Activated T-cell treated with anti-CD3 and anti-CD28 coated beads for 48 hours (primary cell): ENCODE results near the gene PRKAG2.
"Not testable (repeated sequence)": the region's sequence is repeated elsewhere in the genome, so short reads cannot be mapped to it uniquely, and the experiment has no call there.

Source experiments
- DNase-seq: peaks from one replicate; pipeline ENCODE4 v3.0.0-alpha.2; 2020; ENCODE audit warnings: low read depth

PRKAG2 gene

DNA sequence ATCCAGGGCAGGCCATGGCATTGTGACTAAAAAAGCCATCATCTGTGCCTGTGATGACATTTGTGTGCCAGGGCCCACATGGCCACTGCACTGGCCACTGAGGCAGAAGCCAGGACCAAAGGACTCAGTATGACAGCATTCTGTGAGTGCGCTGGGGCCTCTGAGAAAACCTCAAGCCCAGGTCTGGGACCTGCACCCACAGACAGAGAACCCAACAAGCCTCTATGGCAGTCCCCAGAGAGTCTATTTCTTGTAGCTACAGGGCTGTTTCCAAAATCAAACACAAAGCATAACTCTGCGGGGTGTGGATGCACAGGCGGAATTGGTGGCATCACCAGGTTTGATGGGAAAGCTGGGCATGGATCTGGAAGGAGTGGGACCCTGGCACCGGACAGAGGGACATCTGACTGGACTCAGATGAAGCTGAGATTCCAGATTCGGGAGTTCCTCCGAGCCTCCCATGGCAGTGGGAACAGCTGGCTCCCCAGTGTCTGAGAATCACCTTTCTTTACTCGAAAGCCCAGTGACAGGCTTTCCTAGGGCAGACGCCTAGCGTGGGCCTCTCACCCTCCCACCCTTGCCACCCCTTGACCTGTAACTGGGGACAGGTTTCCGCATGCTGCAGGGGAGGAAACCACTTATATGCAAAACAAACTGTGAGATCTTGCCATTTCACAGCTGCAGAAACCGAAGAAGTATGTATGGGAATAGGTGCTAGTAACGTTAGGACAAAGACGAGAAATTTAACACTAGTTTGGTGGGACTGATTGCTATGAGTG is 286.7 kb downstream of the PRKAG2 start:
- DNase-seq = no peak

DNA sequence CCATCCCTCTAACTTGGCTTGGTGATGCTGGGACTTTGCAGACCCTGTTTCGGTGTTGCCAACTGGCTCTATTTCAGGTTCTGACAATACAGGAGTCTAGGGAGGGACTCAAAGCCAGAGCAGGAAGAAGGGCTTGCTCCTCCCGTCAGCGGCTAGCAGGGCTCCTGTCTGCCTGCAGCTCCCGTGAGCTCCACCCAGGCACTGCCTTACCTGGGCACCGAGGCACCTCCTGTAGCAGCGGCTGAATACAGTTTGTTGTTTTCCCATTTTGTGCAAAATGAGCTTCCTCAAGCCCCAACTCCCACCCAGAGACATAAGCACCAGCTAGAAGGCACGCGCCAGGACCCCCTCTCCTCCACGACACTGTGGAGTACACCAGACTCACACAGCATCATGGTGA is 287.9 kb downstream of the PRKAG2 start:
- no peak for DNase-seq

DNA sequence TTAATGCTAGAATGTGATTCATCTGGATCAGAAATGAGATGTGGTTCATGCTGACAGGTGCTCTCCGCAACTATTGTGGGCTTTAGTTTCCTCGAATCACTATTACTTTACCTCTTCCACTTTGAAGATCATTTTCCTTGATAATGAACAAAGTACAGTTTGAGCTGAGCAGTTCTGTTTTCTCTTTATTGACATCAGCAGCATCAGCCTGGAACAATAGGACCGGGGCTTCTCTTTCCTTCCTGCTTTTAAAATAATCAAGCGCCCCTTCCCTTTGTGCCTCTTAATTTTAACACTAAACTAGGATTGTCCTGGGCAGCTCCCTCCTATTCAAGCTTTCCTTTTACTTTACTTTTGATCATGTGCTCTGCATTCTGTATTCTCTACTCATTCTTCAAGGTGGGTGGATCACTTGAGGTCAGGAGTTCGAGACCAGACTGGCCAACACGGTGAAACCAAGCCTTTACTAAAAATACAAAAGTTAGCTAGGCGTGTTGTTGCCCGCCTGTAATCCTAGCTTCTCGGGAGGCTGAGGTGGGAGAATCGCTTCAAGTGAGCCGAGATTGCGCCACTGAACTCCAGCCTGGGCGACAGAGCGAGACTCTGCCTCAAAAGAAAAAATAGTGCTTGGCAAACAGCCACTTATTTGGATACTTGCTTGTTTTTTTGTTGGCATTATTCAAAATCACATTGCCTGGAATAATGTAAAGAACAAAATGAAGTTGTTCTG is 290.2 kb downstream of the PRKAG2 start:
- no peak for DNase-seq

DNA sequence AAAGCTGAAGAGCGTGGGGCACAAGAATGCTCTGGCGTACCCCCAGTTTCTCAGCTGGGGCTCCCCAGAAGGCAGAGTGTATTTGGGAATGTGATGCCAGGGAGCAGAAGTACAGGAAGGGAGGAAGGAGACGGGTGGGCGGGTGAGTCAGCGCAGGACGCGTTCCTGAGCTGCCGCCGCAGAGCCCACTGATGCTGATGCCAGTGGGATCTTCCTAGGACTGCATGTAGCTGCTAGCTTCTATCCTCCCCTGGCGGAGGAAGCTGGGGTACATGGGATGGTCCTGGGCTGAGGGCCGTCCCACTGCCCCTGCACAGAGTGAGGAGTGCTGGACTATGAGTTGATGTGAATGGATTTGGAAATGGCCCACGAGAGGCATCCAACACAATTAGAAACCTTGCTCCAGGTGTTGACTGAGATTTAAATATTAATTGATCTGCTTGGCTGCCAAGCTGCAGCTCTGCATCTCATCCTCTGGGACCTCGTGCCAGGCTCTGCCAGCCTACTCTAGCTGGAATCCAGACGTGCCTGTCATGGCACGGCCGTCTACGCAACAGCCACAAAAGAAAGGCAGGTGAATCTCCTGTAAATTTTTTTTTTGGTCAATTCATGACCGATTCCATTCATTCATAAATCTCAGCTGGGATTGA is 291.0 kb downstream of the PRKAG2 start:
- no peak for DNase-seq

DNA sequence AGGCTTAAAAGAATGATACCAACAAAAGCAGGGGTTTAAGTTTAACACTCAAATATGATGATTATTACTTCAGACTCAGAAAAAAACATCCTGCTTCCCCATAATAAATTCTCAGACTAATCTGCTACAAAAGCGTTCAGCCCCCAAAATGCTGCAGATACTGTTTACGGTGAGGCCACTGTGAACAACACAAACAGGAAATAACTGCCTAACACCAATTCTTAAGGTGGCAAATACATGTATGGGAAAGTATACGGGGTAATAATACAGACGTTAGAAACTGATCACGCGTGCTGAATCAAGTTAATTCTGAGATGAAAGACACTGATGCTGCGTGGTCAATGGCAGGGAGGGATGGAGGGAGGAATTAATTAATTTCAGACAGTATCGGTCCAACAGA is 295.2 kb downstream of the PRKAG2 start:
- no peak for DNase-seq

DNA sequence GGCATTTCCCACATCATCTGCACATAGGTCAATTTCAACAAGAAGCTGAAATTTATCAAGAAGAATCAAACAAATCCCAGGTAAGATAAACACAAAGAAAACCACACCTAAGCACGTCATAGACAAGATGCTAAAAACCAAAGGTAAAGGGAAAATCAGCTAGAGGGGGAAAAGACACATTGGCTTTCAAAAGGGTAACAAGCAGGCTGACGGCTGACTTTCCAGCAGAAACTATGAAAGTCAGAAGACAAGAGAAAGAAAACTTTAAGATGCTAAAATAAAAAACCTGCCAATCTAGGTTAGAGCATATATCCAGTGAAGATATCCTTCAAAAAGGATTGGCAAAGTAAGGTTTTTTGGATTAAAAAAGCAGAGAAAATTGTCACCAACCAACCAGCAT is 297.3 kb downstream of the PRKAG2 start:
- DNase-seq = no peak

DNA sequence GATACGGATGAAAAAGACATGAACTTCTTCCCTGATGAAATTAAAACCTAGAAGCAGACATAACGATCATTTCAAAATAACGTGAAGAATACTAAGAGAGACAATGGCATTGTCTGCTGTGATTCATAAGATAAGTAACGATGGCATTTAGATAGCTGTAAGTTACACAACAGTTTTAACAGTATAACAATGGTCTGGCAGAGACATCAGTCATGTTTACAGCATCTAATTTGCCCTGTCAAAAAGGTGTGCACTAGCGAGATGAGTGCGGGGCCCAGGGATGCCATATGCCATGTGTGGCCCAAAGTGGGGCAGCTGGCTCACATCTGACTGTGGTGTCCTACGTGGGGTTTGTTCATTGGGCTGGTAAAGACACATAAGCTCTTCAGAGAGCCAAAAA is 301.5 kb downstream of the PRKAG2 start:
- no peak for DNase-seq

DNA sequence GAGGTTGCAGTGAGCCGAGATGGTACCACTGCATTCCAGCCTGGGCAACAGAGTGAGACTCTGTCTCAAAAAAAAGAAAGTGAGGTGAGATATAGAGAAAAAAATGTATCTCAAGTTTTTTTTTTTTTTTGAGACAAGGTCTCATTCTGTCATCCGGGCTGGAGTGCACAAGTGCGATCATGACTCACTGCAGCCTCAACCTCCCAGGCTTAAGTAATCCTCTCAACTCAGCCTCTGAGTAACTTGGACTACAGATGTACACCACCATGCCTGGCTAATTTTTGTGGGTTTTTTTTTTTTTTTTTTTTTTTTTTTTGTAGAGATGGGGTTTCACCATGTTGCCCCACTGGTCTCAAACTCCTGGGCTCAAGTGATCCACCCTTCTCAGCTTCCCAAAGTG is 303.9 kb downstream of the PRKAG2 start:
- not testable (repeated sequence) for DNase-seq

DNA sequence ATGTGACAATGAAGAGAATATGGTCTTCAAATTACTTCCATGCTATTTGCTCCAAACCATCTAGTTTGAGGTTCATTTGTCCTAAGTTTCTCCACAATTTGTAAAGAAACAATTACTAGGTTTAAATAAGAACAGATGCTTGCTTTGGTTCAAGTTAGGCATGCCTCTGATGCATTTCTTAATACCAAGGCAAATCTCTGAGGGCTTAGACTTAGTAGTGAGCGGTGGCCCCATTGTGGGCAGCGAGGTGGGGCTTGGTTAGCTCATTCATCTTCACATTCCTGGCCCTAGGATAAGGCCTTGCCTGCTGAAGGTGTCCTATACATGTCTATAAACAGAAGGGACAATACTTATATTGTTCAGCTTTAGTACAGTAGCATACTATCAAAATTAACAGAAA is 304.8 kb downstream of the PRKAG2 start:
- no peak for DNase-seq

DNA sequence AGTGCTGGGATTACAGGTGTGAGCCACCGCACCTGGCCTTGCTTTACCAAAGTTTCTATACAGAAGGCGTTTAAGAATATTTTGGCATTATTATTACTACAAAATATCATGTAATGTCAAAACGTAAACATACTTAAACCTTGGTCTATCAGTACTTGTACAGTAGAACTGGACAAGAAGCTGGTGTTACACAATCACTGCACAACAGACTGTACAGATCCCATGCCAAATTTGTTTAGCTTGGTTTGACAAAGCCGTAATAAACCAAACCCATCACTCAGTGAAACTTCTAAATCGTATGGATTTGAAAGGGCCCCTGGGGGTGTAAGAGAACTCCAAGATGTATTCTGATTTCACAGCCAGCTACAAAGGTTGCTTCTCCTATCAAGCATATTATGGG is 305.4 kb downstream of the PRKAG2 start:
- DNase-seq = no peak

DNA sequence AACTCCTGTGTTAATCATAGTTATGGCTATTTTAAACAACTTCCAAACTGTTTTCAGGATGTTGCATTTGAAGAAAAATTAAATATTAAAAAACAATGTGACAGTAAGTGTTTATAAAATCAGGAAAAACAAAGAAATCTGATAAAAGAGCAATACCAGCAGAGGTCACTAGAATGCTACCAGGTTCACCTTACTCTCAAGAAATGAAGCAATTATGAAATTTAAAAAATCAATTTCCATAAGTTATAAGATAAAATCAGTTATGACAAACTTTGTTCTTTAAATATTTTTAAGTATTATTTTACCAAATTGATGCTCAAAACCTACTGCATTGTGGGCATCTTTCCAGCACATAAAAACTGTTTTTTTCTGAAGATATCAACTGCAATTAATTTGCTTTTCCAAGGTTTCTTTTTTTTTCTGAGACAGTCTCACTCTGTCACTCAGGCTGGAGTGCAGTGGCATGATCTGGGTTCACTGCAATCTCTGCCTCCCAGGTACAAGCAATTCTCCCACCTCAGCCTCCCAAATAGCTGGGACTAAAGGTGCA is 306.5 kb downstream of the PRKAG2 start:
- DNase-seq = no peak

DNA sequence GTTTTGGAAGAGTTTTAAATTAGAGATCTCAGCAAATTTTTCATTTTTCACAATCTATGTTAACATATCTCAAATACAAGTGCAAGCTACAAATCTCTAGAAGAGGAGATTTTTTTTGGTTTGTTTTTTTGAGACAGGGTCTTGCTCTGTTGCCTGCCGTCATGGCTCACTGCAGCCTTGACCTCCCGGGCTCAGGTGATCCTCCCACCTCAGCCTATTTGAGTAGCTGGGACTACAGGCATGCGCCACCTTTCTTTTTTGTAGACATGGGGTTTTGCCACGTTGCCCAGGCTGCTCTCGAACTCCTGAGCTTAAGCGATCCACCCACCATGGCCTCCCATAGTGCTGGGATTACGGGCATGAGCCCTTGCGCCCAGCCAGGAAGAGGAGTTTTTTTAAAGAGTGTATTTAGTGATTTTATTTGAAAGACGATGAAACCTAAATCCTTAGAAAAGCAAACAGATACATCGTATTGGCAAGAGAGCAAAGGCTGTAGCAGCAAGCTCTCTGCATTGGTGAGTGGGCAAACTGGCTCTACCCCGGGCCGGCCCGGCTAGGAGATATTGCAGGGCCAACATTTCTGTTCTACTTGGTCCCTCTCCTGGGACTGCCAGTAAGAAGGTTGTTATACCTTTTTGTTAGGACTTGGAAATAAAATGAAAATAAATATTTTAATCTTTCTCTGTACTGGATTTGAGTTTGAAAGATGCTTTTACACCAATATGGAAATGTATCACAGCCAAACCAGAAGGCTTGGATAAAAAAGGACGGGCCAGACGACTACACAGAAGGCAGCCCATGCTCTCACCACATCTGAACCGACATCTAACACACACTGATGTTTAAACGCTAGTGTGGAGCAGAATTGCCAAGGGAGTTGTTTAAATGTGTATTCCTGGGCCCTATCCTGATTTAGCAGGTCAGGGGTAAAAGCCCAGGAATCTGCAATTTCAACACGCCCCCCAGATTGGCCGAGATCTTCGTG is 307.7 kb downstream of the PRKAG2 start:
- DNase-seq = no peak

DNA sequence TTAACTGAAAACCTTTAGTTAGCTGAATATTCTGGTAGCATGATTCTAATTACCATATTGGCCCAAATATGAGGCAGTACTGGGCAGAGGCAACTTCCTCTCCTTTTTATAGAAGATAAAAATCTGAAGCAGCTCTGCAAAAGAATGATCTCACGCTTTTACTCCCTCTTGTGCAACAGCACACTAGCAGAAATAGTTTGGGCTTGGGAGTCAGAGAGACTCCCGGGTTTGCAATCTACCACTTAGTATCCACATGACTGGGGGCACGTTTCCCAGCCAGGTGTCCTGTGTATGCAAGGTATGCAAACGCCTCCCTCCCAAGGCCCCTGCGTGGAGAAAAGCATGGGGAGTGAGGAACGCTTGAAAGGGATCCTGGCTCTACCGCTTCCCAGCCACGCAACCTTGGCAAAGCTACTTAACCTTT is 310.0 kb downstream of the PRKAG2 start:
- DNase-seq = no peak

DNA sequence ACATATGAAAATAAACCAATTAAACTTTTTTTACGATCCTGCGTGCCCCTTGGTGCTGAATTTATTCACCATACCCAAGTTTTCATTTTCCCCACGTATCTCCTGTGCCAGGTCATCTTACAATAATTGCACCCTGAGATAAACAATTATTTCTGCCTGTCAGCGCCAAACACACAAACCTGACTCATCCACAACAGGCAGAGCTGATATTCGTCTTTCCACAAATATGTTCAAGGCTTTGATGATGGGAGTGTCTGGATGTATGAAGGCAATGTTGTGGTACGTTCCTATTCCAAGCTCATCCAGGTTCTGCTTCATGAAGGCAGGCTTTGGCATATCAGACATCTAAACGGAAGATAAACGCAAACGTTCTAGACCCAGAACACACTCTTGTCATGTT is 311.4 kb downstream of the PRKAG2 start:
- DNase-seq = no peak

DNA sequence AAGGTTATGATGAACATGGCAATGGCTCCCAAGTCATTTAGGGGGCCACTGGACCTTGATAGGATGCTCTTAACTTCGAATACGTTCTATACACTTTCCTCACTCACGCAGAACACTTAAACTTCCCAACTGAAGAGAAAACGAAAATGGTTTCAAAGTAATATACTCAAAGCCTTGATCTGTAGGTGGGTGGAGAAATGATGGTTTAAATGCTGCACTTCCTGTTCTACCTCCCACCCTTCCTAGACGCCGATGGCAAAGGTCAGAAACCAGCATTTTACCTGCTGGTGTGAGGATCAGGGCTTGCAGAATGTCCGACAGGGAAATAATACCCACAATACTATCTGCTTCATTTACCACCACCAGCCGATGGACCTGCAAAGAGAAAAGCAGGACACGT is 316.7 kb downstream of the PRKAG2 start:
- no peak for DNase-seq

DNA sequence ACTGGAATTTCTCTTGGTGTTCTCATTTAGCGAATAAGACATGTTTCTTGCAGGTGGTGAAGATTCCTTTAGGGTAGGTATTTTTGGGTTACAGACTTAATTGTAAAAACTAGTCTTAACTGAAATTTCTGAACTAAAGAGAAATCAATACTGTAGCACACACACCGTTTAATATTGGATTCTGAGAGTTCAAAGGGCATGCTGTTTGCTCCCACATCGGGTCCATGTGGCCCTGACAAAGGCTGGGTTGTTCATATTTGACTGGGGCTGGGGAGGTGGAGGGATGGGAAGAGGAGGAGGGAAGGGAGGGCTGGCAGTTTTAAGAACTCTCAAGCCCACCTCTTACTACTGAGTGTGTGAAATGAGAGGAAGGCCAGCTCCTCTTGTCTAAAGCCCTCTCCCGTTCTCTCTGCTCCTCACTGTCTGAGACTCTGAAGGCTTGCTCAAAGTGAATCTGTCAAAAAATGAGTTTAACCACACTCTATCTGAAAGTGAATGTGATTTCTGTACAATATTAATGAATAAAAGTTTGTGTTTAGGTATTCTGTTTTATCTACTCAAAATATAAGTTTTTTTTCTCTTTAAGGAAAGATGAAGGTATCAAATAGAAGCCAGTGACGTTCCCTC is 317.2 kb downstream of the PRKAG2 start:
- DNase-seq = no peak

DNA sequence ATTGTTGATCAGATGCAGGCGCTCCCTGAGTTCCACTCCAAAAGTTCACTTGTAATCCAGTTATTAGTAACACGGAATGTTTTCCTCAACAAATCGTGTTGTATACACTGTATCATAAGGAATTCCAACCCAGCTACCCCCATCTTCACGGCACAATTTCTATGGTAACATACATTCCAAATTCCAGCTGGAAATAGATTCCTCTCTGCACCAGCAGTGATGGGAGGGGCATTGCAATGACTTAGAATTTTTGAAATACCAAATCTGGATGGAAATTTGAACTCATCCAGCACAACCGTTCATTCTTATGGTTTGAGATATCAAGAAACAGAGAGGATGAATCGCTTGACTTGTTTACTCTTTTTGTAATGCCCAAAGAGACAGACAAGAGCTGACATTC is 318.3 kb downstream of the PRKAG2 start:
- DNase-seq = no peak

DNA sequence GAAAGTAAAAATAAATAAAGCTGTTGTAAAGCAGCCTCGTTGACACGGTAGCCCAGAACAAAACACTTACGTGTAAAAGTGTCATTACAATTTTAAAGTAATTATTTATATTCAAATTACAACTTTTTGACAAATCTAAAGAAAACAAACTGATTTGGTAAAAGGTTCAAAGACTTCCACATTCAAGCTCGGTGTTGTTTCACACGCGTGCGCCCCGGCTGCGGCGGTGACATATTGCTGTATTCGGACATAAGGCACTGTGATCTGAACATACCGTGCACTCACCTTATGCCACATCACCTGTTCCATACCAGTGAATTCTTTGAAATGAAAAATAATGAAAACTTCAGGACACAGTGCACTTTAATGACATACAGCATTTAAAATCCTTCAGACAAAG is 320.3 kb downstream of the PRKAG2 start:
- DNase-seq = no peak

DNA sequence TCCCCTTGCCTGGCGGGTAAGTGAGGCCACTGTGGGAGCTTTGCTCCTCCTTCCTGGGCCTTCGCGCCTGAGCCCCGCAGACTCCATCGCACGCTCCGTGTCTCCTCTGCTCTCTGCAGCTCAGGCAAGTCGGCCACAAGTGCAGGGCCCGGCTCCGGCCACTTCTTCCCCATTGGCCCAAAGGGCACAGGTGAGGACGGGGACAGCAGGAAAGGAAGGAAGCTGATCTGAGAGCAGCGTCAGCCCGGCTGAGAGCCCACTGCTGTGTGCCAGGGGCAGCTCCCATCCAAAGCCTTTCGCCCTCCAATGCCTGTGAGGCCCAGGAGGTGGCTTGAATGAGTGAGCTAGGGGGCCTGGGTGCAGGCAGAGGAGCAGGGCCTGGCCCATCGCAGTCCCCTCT is 323.6 kb downstream of the PRKAG2 start:
- no peak for DNase-seq

DNA sequence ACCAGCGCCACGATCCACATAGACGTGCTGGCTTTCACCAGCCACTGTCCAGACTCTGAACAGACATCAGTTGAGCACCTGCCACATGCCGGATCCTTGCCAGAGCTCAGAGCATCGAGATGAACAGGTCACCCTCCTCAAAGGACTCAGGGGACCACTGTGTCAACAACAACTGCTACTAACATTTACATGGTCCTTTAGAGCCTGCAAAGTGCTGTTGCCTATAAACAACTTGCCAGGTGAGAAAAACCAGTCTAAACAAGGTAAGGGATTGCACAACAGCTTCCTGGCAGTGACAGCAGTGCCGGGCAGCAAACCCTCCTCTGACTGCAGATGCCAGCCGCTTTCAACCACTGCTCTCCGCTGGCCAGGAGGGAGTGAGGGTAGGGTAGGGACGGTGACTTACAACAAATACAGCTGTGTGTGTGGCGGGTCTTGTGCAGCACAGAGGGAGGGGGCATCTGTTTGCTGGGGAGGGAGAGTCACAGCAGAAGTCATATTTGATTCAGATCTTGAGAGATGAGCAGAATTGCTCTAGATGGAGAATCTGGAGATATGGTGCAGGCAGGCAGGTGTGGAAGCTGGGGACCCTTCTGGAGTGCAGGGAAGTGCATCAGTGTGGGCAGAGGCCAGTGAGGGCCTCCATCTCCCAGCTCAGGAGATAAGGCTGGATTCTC is 324.4 kb downstream of the PRKAG2 start:
- DNase-seq = no peak

DNA sequence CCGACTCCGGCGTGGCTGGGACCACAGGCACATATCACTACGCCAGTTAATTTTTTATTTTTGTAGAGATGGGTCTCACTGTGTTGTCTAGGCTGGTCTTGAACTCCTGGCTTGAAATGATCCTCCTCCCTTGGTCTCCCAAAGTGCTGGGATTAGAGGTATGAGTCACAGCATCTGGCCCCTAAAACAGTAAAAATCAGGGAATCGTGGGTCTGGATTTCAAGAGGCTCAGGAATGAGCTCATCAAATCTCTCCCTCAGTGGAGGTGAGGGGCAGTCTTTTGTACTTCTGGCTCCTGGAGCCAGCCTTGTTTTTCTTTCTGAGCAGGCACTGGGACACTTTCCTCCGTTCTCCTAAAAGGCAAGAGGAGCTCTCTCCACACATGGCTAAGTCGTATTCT is 325.1 kb downstream of the PRKAG2 start:
- no peak for DNase-seq
